ENCODE results near the gene UBA1.

The UBA1 gene

DNA sequence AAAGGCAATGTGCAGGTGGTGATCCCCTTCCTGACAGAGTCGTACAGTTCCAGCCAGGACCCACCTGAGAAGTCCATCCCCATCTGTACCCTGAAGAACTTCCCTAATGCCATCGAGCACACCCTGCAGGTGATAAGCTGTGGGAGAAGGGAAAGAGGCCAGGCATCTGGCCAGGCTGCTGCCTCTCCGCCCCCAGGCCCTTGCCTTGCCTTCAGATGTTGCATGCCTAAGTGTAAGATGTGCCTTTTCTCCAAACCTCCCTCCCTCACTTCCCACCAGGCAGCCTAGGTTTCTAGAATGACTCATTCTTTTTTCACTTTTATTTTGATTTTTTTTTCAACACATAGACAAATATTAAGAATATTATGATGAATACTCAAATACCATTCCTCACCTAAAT, 12.7 kb downstream of the UBA1 start:
- no peak for DNase-seq
- in situ Hi-C loops (cut with MboI; ENCODE audit: low pct_unique_long_range_greater_than_20kb, low sequenced_read_pairs): no loop called here

DNA sequence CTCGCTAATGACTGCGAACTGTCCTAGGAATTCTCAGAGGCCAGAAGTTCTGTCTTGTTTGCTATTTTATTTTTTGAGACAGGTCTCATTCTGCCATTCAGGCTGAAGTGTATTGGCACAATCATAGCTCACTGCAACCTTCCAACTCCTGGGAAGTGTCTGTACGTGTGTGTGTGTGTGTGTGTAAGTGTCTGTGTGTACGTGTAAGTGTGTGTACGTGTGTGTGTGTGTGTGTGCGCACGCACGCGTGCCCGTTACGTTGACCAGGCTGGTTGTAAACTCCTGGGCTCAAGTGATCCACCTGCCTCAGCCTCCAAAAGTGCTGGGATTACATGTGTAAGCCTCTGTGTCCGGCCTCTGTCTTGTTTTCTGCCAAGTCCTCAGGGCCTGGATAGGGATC, 14.5 kb downstream of the UBA1 start:
- in situ Hi-C loops (cut with MboI; ENCODE audit: low pct_unique_long_range_greater_than_20kb, low sequenced_read_pairs): no loop called here
- no peak for DNase-seq

DNA sequence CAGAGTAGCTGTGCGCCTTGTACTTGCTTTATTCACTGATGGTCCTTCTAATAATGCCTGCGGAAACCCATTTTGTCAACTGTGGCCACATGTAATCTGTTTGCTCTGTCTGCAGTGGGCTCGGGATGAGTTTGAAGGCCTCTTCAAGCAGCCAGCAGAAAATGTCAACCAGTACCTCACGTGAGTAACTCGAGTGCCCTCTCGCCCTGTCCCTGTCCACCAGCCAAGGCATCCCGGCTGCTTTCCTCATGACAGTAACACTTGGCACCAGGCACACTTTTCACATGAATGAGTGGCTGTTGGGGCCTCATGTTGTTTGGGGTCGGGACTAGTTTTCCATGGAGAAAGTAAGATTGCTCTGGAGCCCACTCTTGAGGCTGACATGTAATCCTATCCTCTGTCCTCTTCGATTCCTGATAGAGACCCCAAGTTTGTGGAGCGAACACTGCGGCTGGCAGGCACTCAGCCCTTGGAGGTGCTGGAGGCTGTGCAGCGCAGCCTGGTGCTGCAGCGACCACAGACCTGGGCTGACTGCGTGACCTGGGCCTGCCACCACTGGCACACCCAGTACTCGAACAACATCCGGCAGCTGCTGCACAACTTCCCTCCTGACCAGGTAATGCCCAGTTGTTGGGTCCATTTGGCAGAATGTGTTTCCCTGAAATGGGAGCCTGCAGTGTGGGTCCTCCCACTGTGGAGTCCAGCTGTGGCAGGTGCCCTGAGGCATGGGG, 16.0 kb downstream of the UBA1 start:
- in situ Hi-C loops (cut with MboI; ENCODE audit: low pct_unique_long_range_greater_than_20kb, low sequenced_read_pairs): no loop called here
- no peak for DNase-seq

DNA sequence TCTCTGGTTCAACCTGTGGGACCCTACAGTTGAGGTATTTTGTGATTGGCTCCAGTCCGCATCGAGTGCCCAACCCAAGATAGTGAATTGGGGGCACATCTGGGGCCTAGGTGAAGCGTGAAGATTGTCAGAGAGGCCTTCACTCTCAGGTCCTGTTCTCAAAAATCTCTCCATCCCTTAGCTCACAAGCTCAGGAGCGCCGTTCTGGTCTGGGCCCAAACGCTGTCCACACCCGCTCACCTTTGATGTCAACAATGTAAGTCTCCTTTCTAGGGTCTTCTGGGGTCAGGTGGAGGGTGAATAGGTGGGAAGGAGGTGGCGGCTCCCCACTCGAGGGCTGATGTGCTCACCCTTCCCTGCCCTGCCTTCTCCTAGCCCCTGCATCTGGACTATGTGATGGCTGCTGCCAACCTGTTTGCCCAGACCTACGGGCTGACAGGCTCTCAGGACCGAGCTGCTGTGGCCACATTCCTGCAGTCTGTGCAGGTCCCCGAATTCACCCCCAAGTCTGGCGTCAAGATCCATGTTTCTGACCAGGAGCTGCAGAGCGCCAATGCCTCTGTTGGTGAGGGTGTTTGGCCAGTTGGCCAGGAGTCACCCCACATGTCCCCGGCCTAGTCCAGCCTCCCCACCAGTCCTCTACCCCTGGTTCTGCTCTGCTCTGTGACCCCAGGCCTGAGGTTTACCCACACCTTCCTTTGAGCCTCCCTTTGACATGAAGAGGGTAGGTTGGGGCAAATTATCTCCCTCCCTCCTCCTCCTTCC, 17.2 kb downstream of the UBA1 start:
- in situ Hi-C loops (cut with MboI; ENCODE audit: low pct_unique_long_range_greater_than_20kb, low sequenced_read_pairs): no loop called here

DNA sequence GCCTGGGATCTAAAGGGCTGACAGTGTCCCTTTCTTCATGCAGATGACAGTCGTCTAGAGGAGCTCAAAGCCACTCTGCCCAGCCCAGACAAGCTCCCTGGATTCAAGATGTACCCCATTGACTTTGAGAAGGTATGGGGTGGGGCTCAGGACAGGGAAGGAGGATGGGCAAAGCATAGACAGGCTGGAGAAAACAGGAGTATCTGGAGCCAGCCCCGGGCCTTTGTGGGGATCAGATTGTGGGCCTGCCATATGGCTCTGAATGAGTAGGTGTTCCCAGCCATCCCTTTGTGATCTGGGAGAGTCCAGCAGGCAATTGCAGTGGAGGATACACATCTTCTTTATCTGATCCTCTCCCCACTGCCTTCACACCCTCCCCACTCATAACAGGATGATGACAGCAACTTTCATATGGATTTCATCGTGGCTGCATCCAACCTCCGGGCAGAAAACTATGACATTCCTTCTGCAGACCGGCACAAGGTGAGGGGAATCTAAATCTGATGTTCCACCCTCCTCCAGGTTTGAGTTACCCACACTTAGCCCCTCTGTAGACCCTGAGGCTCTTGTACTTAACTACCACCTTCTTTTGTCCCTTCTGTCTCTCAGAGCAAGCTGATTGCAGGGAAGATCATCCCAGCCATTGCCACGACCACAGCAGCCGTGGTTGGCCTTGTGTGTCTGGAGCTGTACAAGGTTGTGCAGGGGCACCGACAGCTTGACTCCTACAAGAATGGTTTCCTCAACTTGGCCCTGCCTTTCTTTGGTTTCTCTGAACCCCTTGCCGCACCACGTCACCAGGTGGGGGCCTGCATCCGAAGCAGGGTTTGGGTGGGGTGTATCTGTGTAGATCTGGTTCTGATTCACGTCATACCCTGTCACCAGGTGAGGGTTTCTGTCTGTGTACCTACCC, 19.0 kb downstream of the UBA1 start:
- no peak for DNase-seq
- in situ Hi-C loops (cut with MboI; ENCODE audit: low pct_unique_long_range_greater_than_20kb, low sequenced_read_pairs): no loop called here

More for the DNA sequence above, 17.2 kb downstream of the UBA1 start:
- DNase-seq: no peak

GRCh38 chrX:47214435-47215077, 20.9 kb downstream of the UBA1 start:
- in situ Hi-C loops (cut with MboI; ENCODE audit: low pct_unique_long_range_greater_than_20kb, low sequenced_read_pairs): no loop called here

GRCh38 chrX:47215291-47215900, 21.8 kb downstream of the UBA1 start:
- in situ Hi-C loops (cut with MboI; ENCODE audit: low pct_unique_long_range_greater_than_20kb, low sequenced_read_pairs): no loop called here
- no peak for DNase-seq

More at GRCh38 chrX:47214435-47215077, 20.9 kb downstream of the UBA1 start:
- no peak for DNase-seq

- DNase-seq: no peak
- in situ Hi-C loops (cut with MboI; ENCODE audit: low pct_unique_long_range_greater_than_20kb, low sequenced_read_pairs): no loop called here
These were observed 22.8 kb downstream of the UBA1 start for GRCh38 chrX:47216393-47216925.

- DNase-seq: no peak
- in situ Hi-C loops (cut with MboI; ENCODE audit: low pct_unique_long_range_greater_than_20kb, low sequenced_read_pairs): no loop called here
These were observed 23.7 kb downstream of the UBA1 start for GRCh38 chrX:47217121-47217851.

- in situ Hi-C loops (cut with MboI; ENCODE audit: low pct_unique_long_range_greater_than_20kb, low sequenced_read_pairs): no loop called here
- peak; percentile 100 for DNase-seq
These were observed 24.2 kb downstream of the UBA1 start for GRCh38 chrX:47217852-47218279.

GRCh38 chrX:47218280-47218919, 24.8 kb downstream of the UBA1 start, which contains the start of gene CDK16:
Gene CDK16, plus strand, starts transcription at chrX:47218681. Its CDS starts 4,877 bp downstream, at chrX:47223558.
- in situ Hi-C loops (cut with MboI; ENCODE audit: low pct_unique_long_range_greater_than_20kb, low sequenced_read_pairs): no loop called here
- DNase-seq: peak; percentile 93

DNA sequence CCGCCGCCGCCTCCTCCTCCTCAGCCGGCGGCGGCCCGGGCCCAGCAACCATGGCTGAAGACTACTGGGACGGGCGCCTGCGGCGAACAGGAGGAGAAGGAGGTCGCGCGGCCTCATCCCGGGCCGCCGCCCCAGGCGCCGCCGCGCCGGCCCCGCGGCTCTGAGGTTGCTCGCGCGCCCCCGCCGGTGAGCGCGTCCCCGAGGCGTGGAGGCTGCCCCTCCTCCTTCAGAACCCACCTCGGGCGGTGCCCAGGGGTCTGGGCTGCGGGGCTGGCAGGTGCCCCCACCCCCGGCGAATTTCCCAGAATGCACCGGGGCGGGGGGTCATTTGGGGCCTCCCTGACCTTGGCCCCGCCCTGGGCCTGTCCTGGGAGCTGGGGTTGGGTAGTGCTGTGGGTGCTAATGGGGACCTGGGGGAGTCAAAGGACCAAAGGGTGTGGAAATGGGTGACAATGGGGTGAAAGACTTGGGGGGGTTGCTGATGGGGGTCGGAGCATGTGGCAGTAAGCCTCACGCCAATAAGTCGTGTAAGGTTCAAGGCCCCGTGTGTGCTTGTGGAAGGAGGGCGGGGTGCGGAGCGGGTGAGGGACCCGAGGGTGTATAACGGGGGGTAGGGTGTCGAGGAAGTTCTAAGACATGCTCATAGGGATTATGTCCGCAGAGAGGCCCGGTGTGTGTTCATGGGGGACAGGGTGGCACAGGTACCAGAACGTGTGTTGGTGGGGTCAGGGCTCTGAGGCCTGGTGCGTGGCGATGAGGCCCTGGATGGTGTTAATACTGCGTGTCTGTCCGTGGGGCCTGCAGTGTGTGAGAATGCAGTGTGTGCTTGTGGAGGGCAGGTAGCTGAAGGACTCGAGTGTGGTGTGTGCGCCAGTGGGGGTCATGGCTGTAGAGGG, 25.5 kb downstream of the UBA1 start:
- peak; percentile 45 for DNase-seq
- in situ Hi-C loops (cut with MboI; ENCODE audit: low pct_unique_long_range_greater_than_20kb, low sequenced_read_pairs): no loop called here

DNA sequence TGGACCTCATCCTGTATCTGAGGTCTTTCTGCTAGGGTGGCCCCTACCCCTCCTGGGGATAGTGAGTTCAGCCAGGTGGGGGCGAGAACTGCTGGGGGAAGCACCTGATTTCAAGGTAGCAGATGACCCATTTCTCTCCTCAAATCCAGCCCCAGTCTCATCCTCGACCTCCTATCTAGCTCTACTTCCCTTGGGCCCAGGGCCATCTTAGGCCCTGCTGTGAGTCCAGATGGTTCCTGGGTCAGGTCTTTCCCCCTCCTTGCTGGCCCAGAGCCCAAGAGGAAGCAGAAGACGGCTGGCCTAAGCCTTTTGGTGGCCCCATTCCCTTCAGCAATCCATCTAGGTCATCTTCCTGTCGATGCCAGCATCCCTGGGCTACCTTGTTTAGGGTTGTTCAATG, 28.1 kb downstream of the UBA1 start:
- in situ Hi-C loops (cut with MboI; ENCODE audit: low pct_unique_long_range_greater_than_20kb, low sequenced_read_pairs): no loop called here
- no peak for DNase-seq

- in situ Hi-C loops (cut with MboI; ENCODE audit: low pct_unique_long_range_greater_than_20kb, low sequenced_read_pairs): no loop called here
- DNase-seq: no peak
These were observed 29.2 kb downstream of the UBA1 start for GRCh38 chrX:47222751-47223350.

DNA sequence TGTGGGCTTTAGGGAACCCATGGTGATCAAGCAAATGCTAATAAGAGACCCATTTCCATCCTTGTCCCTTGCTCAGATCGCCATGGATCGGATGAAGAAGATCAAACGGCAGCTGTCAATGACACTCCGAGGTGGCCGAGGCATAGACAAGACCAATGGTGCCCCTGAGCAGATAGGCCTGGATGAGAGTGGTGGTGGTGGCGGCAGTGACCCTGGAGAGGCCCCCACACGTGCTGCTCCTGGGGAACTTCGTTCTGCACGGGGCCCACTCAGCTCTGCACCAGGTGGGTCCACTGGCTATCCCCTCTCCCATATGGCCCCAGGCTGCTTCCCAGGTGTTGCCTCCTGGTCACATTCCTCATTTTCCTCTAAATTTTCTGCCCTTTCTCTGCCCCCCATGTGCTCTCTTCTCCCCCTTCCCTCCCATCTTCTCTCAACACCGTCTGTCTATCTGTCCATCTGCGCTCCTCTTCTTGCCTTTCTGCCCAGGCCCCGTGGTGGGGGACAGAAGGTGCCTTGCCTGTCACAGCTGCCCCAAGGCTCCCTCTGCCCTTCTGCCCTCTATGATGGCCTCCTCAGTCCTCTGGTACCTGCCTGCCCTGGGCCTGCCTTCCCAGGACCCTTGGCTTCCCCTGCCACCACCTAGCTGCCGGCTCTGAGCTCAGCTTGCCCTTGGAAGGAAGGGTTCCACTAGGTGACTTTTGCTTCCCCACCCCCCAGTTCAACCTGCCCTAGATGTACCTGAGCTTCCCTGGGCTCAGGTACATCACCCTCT, 30.0 kb downstream of the UBA1 start:
- in situ Hi-C loops (cut with MboI; ENCODE audit: low pct_unique_long_range_greater_than_20kb, low sequenced_read_pairs): no loop called here

More for the DNA sequence above, 30.0 kb downstream of the UBA1 start:
- no peak for DNase-seq

All from KBM-7 (cell line).